Measurements from ENCODE around the gene RFTN1. TPM values are rescaled to one million over a fixed set of nuclear protein-coding genes. Genes with fewer than 3 reads are reported as not detected.
"Not testable (repeated sequence)": the region's sequence is repeated elsewhere in the genome, so short reads cannot be mapped to it uniquely, and the experiment has no call there.

The RFTN1 gene
- total RNA-seq, 1 donor from 2014 or later: 21.2 TPM

DNA sequence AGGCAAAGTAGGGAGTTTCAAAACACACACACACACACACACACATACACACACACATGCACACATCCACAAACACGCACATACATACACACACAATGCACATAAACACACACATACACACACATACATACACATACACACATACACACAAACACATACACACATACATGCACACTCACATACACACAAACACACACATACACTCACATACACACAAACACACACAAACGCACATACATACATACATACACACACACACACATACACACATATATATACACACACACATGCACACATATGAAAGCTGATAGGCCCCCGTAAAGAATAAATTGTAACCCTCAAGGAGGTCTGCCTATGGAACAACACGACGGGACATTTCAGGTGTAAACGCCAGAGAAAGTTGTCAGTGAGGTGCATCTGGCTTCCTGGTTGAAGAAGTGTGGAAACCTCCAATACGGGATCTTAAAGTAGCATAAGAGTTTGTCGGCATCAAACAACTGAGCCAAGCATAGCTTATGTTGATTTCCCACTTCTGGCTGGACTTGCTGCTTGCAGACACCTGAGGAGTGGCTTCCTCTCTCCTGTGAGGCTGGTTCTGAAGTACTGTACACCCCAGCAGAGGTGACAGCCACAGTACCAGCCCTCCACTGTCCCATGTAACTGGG, 5.8 kb downstream of the RFTN1 start:
- no peak for DNase-seq (ENCODE audit: low spot score)

DNA sequence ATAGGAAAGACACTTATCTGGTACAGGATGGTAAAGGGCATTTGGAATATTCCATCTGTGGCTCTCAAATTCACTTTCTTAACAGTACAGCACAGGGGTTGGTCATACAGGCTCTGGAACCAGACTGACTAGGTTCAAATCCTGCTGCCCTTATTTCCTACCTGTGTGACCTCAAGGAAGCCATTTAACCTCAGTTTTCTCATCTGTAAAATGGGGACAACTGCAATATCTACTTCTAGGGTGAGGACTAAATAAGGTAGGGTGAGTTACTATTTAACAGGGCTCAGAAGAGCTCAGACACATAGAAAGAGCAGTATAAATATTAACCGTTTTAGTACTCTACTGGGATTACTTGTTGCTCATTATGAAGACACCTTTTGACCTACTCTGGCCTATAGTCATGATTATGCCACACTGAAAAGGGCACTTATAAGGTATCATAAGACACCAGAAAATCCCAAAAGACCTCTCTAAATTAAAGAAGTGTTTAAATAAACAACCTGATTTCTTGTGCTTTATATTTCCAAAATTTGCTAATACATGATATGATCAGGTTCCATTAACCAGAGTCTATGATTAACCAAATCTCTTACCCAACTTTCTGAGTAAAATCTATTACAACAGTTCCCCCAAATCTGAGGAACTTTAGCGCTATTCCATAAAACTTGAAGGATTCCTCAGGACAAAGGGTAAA, 6.5 kb downstream of the RFTN1 start:
- no peak for DNase-seq (ENCODE audit: low spot score)

DNA sequence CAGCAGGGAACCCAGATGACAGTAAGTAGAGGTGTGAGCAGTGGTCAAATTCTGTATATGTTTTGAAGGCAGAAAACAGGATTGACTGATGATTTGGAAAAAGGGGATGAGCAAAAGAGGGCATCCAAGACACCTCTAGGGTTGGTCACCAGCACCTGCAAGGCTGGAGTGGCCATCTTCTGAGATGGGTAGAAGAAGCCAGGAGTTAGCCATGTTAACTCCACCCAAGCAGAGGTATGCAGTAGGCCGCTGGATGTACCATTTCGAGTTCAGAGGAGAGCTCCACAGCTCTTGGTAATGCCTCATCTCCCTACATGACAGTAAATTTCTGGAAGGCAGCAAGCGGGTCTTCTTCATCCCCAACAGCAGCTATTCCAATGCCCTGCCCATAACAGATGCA, 7.0 kb downstream of the RFTN1 start:
- no peak for DNase-seq (ENCODE audit: low spot score)

DNA sequence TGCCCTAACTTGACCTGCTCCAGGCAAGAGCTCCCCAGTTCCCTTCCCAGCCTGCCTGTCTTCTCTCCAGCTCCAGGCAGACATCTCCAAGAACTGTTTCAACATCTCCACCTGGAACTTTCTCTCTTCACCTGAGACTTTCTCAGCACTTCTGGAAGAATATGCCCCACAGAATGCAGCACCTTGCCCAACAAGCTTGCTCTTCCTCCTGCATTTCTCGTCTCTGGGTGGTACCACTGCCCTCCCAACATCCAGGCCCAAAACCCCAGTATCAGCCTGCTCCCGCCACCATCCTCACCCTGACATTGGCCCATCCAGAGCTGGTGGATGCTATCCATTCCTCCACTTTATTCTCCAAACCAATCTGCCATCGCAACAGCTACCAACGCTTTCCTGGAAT, 8.8 kb downstream of the RFTN1 start:
- no peak for DNase-seq (ENCODE audit: low spot score)

DNA sequence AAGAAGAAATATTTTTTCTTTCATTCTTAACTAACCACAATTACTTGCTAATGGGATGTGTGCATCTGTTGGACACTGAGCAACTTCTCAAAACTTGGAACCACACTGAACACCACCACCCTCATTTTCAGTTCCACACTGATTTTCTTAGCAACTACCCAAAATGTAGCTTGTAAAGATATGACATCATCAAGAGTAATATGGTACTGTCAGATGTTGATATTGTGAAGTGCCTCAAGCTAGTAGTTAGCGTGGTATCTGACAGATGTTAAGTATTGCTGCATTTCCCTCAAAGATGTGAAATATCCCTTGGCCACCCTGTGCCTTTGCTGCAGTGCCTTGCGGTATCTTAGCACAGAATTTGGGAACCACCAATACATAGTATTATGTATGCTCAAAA, 9.3 kb downstream of the RFTN1 start:
- DNase-seq (ENCODE audit: low spot score): no peak

DNA sequence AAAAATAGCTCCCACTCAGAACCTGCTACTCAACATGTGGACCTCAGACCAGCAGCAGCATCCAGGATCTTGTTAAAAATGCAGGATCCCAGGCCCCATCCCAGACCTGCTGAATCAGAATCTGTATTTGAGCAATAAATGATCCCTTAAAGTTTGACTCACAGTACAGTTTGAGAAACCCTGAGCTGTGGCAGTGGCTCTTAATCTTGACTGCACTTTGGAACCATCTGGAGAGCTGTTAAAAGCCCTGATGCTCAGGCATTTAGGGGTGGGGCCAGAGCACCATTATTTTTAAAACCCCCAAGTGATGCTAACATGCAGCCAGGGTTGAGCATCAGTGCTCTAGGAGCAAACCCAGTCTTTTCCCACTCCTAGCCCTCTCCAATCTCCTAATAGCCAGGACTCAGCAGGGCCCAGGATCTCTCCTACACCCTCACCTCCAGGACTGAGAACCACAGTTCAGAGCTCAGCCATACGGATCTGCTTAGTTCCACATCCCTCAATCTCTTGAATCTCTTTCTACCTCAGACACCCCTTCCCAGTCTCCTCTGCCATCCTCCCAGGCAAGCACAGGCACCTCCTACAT, 10.2 kb downstream of the RFTN1 start:
- DNase-seq (ENCODE audit: low spot score): no peak

DNA sequence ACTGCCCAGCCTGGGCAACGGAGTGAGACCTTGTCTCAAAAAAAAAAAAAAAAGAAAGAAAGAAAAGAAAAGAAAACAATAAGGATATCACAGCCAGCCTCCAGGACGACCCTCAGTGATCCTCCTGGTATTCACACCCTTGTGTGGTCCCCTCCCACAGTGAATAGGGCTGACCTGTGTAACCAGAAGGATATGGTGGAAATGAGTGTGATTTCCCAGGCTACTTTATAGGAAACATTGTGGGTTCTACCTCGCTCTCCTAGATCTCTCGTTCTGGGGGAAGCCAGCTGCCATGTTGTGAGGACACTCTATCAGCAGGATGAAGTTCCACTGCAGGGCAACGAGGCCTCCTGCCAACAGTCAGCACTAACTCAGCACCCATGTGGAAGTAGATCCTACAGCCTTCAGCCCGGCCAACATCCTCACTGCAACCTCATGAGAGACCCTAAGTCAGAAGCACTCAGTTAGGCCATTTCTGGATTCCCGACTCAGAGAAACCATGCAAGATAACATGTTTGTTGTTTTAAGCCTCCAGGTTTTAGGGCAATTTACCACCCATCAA, 11.1 kb downstream of the RFTN1 start:
- no peak for DNase-seq (ENCODE audit: low spot score)

DNA sequence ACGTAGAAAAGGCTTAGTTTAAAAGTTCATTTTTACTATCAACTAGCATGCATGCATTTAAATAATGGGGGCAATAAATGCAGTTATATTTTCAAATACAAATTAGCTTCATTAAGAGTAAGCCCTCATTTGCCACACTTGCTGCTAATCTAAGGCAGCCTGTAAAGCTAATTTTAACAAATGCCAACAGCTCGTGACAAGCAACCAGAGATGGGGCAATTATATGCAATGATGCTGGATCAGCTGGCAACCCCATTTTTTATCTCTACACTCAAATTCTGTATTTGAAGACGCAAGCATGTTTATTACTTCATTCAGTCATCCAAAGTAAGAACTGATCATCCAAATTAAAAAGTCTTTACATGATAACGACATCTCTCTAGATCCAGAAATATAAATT, 12.1 kb downstream of the RFTN1 start:
- no peak for DNase-seq (ENCODE audit: low spot score)

DNA sequence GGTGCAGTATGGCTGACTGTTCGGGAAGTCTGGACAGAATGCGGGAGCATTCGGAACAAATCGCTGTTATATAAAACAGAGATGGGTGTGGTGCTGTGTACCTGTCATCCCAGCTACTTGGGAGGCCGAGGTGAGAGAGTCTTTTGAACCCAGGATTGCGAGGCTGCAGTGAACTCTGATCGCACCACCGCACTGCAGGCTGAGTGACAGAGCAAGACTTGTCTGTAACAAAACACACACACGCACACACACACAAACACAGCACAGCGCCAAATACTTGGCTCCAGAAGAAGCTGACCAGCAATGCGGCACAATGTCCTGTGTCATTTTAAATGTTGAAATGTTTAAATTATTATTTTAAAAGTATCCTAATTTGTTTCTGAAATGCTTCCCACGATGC, 12.6 kb downstream of the RFTN1 start:
- no peak for DNase-seq (ENCODE audit: low spot score)

DNA sequence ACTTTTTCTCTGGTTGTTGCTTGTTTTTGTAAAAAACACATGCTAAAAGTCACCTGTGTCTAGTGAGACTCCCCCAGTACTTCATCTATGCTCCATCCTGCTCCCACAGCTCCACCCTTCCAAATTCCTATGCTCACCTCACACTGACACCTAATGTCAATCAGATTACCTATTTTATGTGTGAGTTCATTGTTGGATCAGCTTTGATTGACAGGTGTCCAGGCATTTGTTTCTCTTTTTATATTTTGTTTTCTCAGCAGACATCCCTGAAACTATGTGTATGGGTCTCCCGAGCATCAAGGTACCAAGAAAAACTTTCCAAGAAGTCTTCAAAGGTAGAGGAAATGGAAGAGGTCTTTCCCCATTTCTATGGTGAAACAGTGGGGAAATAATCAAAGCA, 13.4 kb downstream of the RFTN1 start:
- DNase-seq (ENCODE audit: low spot score): no peak

DNA sequence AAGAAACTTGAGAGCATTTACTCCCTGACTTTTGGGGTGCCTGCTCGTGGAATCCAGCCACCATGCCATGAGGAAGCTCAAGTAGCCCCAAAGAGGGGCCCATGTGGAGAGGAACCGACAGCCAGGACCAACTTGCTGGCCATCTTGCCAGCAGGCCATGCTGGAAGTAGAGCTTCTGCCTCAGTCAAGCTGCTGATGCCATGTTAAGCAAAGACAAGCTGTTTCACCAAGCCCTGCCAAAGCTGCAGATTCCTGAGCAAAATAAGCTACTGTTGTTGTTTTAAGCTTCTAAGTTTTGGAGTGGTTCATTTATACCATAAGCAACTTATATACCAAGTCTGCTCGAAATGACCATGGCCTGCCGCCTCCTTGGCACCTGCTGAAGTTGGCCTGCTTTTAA, 14.1 kb downstream of the RFTN1 start:
- no peak for DNase-seq (ENCODE audit: low spot score)

DNA sequence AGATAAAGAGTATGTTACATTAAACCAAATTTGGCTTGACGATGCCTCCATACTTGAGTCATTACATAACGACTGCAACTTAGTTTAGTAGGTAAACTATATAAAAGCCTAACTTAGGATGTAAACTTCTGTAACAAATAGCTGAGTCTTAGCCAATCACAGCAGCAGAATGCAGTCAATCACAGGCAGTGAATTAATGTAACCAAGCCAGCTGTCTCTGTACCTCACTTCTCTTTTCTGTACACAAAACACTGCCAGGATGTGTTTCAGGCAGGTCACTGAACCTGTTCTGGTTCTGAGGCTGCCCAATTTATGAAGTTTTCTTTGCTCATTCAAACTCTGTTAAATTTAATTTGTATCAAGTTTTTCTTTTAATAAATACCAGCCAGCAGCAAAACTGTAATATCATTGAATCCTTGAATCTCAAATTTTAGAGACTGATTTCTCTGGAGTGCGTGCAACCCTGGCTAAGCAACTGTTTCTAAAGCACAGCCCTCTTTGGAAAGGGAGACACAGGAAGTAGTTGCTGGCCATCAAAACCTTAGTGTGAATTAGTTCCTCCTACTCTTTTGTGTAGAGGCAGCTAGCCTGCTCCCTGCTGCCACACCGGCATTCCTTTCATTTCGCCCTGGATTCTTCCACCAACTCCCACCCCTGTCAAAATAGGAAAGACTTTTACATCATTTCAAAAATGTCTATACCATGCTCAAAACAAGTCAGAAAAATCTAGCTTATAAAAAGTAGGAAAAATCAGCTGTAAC, 15.2 kb downstream of the RFTN1 start:
- no peak for DNase-seq (ENCODE audit: low spot score)

DNA sequence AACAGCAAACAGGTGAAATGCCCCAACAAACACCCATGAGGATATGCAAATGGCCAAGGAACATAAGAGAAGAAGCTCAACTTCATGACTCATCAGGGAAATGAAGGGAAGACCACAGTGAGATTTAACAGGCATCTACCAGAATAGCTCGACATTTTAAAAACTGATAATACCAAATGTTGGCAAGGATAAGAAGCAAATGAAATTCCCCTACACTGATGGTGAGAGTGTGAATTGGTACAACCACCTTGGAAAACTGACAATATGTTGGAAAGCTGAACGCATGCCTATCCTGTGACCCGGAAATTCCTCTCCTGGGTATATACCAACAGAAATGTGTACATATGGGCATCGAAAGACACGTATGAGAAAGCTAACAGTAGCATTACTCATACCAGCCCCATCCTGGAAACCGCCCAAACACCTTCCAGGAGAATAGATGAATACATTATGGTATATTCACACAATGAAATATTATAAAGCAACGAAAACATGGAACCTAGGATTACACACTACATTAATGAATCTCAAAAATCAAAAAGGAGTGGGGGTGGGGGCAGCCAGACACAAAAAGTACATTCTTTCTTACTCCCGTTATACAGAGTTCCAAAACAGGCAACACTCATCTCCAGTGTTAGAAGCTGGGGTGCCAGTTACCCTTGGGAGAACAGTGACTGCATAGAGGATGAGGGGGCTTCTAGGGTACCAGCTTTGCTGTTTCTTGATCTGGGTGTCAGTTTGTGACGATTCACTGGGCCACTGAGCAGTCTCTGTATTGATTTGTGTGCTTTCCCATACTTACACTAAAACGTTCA, 16.9 kb downstream of the RFTN1 start:
- no peak for DNase-seq (ENCODE audit: low spot score)

DNA sequence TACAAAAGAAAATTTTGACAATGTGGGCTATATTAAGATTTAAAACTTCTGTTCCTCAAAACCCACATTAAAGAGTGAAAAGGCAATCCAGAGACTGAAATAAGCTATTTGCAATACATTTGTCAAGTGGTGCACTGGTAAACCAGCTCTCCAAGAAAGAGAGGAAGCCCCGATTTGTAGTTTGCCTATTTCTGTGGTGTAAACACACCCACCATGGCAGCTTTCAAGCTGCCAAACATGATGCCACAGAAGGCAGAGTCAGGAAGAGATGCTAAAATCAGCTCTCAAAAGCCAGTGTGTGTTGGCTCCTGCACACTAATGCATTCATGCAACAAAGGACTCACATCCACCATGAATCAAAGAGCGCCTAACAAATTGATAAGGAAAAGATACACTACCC, 17.5 kb downstream of the RFTN1 start:
- no peak for DNase-seq (ENCODE audit: low spot score)

DNA sequence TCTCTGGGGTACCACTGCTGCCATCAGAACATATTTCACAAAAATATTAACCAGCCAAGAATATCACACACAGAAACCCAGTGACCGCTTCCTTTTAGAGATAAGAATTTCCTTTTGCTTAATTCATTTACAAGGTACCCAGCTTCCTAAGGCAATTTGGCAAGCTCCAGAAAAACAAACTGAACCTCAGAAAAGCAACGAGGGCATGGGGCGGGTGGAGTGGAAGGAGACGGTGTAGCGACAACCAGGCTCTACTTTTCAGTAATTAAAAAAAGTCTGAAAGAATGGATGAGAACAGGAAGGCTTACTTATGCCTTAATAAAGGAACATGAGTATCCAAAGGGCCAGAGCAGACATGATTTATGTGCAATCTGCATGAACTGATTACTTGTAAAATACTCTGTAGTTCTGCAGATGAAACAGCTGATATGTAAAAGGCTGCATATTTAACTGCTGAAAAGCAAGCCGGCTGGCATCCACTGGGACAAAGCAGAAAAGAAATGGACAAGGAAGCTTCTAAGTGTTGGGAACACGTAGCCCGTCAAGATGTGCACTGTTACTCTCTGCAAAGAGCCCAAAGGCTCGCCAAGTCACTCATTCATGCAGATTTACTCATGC, 18.6 kb downstream of the RFTN1 start:
- DNase-seq (ENCODE audit: low spot score): peak; percentile 65

DNA sequence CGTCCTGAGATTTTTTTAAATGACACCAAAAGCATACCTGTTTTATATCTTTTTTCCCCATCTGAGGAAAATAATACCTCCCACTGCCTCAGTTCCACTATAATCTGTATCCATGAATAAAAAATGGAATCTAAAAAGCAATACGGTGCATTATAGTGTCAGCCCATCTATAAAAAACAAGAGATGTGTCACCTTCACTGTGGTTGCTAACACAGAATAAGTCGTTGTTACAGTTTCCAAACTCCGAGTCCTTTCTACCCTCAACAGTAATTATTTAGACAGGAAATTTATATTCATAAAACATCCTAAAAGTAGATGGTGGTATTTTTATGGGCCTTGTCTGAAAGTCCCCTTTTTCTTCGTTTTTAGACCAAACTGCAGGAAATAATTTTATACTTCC, 19.4 kb downstream of the RFTN1 start:
- DNase-seq (ENCODE audit: low spot score): no peak

DNA sequence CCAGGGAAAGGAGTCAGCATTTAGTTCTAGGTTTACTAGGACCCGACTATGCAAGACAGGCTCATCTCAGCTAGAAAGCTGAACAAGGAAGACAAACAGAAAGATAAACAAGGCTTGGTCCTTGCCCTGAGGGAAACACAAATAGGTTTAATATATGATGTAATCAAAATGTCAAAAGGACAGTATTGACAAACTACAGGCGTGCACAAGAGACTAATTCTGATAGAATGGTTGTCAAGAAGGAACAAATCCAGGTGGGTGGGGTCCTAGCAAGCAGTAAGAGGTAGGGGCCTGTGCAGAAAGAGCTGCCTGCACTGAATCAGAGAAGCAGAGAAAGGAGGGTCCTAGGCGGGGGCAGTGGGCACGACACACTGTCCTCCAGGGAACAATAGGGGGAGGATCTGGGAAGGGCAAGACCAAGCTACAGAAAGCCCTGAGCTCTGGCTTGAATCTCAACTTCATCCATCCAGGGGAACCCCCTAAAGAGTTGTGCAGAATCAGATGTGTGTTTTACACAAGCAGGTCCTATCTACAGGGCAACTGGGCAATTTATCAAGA, 23.4 kb downstream of the RFTN1 start:
- DNase-seq (ENCODE audit: low spot score): no peak

DNA sequence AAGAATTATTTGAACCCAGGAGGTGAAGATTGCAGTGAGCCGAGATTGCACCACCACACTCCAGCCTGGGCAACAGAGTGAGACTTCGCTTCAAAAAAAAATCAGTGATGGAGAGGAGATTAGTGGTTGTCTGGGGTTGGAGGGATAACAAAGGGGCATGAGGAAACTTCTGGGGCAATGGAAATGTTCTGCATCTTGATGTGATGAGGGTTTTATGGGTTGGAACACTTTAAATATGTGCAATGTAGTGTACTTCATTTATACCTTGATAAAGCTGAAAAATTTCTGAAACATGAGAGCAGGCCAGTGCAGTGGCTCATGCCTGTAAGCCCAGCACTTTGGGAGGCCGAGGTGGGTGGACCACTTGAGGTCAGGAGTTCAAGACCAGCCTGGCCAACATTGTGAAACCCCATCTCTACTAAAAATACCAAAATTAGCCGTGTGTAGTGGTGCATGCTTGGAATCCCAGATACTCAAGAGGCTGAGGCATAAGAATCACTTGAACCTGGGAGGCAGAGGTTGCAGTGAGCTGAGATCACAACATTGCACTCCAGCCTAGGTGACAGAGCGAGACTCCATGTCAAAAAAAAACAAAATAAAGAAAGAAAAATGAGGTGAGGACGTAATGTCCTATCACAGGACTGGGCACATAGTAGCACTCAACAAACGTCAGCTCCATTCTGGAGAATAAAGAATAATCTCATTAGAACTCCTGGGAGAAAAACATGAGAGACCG, 24.0 kb downstream of the RFTN1 start:
- DNase-seq (ENCODE audit: low spot score): not testable (repeated sequence)

DNA sequence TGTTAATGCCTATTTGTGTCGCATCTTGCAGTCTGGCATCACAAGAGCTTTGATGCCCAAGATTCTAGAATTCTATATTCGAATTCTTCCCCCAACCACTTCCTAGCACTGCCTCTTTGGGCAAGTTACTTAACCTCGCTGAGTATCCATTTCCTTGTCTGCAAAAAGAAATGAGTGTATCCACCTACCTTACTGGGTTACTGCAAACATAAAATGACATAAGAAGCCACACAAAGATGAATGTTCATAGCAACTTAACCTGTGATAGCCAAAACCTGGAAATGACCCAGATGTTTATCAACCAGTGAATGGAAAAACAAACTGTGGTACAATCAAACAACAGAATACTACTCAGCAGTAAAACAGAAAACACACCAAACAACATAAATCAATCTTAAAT, 24.9 kb downstream of the RFTN1 start:
- no peak for DNase-seq (ENCODE audit: low spot score)

All from umbilical cord (tissue), 2 donors.